WERI-Rb-1 (cell line): Measurements from ENCODE around the gene AQP3.
"Not testable (repeated sequence)": the region's sequence is repeated elsewhere in the genome, so short reads cannot be mapped to it uniquely, and the experiment has no call there.

Source experiments
- DNase-seq: peaks from one replicate; pipeline ENCODE4 v3.0.0-alpha.2; 2020
- H3K27ac ChIP-seq: fragments of 250-450 bp; sonication (Bioruptor Pico); 2 replicates; pipeline ENCODE4 v1.5.1; 2020; ENCODE audit warnings: mild to moderate bottlenecking, moderate library complexity
- H3K27me3 ChIP-seq: fragments of 250-450 bp; sonication (Bioruptor Pico); 2 replicates; pipeline ENCODE4 v1.5.1; 2021; ENCODE audit warnings: mild to moderate bottlenecking, low read depth, moderate library complexity; ENCODE audit not compliant: insufficient read depth, severe bottlenecking
- H3K36me3 ChIP-seq: fragments of 250-450 bp; sonication (Bioruptor Pico); 2 replicates; pipeline ENCODE4 v1.5.1; 2020; ENCODE audit warnings: mild to moderate bottlenecking, moderate library complexity
- H3K4me3 ChIP-seq: 2 replicates; pipeline ENCODE4 v1.5.1; 2011; ENCODE audit warnings: low read depth, mild to moderate bottlenecking, control low read depth, low read length
- H3K9me3 ChIP-seq: fragments of 250-450 bp; sonication (Bioruptor Pico); 2 replicates; pipeline ENCODE4 v1.5.1; 2021; ENCODE audit warnings: mild to moderate bottlenecking, moderate library complexity; ENCODE audit not compliant: severe bottlenecking
- TF ChIP-seq, protein P1 (sequence below): IDR thresholded peaks from 2 replicates; pipeline ENCODE4 v1.5.1; 2011; ENCODE audit warnings: low read depth, mild to moderate bottlenecking, control low read depth, inconsistent platforms, low read length

The AQP3 gene

GRCh38 chr9:33431420-33431819 is 16.0 kb downstream of the AQP3 start:
- DNase-seq: no peak
- H3K4me3 ChIP-seq: no peak overlapping the region
- TF ChIP-seq, protein P1, sequence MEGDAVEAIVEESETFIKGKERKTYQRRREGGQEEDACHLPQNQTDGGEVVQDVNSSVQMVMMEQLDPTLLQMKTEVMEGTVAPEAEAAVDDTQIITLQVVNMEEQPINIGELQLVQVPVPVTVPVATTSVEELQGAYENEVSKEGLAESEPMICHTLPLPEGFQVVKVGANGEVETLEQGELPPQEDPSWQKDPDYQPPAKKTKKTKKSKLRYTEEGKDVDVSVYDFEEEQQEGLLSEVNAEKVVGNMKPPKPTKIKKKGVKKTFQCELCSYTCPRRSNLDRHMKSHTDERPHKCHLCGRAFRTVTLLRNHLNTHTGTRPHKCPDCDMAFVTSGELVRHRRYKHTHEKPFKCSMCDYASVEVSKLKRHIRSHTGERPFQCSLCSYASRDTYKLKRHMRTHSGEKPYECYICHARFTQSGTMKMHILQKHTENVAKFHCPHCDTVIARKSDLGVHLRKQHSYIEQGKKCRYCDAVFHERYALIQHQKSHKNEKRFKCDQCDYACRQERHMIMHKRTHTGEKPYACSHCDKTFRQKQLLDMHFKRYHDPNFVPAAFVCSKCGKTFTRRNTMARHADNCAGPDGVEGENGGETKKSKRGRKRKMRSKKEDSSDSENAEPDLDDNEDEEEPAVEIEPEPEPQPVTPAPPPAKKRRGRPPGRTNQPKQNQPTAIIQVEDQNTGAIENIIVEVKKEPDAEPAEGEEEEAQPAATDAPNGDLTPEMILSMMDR: no peak
- H3K36me3 ChIP-seq: no peaks in the 10 kb centered on the region
- H3K27me3 ChIP-seq: no peaks in the 10 kb centered on the region
- H3K9me3 ChIP-seq: no peaks in the 10 kb centered on the region
- peak overlapping the region; percentile 42 for H3K27ac ChIP-seq

- Histone ChIP-seq H3K27me3 (no peaks in the 10 kb centered on the region), H3K36me3 (no peaks in the 10 kb centered on the region), H3K4me3 (no peak overlapping the region), H3K27ac (peak overlapping the region; percentile 42), H3K9me3 (no peaks in the 10 kb centered on the region)
- TF ChIP-seq, protein P1: no peak
- DNase-seq: peak; percentile 42
Measured at GRCh38 chr9:33430942-33431341, 16.5 kb downstream of the AQP3 start.

GRCh38 chr9:33429256-33429985 is 18.0 kb downstream of the AQP3 start:
- TF ChIP-seq, protein P1: no peak
- Histone ChIP-seq H3K36me3 (no peaks in the 10 kb centered on the region), H3K4me3 (no peak overlapping the region), H3K27ac (no peak overlapping the region), H3K27me3 (no peaks in the 10 kb centered on the region), H3K9me3 (no peaks in the 10 kb centered on the region)
- no peak for DNase-seq

- DNase-seq: no peak
- Histone ChIP-seq H3K9me3 (no peaks in the 10 kb centered on the region), H3K27me3 (no peaks in the 10 kb centered on the region), H3K27ac (no peak overlapping the region), H3K4me3 (no peak overlapping the region), H3K36me3 (no peaks in the 10 kb centered on the region)
- TF ChIP-seq, protein P1: no peak
Measured at GRCh38 chr9:33426843-33427293, 20.5 kb downstream of the AQP3 start.

DNA sequence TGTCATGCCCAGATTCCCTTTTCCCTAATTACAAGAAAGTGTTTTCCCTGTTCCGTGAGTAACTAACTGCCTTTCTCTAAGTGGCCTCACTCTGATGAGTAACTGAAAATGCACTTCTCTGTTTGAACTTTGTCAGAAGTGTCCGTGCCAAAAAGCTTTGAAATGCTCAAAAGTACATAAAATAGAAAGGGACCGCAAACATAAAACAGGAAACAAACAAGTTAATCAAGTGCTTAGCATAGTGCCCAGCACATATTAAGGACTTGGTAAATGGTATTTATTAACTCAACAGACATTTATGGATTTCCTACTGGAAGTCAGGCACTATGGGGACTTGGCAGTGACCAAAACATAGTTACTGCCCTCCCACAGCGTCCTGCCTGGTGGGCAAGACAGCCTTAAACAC is 22.3 kb downstream of the AQP3 start:
- Histone ChIP-seq H3K27ac (no peak overlapping the region; the same call in 1 of the 2 replicates), H3K36me3 (no peaks in the 10 kb centered on the region), H3K27me3 (no peaks in the 10 kb centered on the region), H3K9me3 (no peaks in the 10 kb centered on the region), H3K4me3 (no peak overlapping the region)
- TF ChIP-seq, protein P1: no peak
- no peak for DNase-seq

DNA sequence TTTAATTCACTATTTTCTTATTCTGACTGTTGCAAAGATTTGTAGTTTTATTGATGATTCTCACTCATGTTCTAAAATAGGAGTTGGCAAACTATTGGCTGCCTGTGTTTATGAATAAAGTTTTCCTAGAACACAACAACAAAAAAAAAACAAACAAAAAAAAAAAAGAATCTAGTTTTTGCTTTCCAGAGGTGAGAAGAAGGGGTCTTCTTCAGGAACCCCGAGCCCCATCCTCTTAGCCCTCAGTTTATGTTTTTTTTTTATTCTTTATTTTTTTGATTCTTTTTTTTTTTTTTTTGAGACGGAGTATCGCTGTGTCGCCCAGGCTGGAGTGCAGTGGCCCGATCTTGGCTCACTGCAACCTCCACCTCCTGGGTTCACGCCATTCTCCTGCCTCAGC is 22.9 kb downstream of the AQP3 start:
- not testable (repeated sequence) for H3K4me3 ChIP-seq, H3K27ac ChIP-seq, H3K9me3 ChIP-seq, H3K27me3 ChIP-seq, DNase-seq, H3K36me3 ChIP-seq

GRCh38 chr9:33424043-33424442 is 23.4 kb downstream of the AQP3 start:
- DNase-seq: peak; percentile 52
- not testable (repeated sequence) for H3K27me3 ChIP-seq, H3K27ac ChIP-seq, H3K4me3 ChIP-seq, H3K36me3 ChIP-seq, H3K9me3 ChIP-seq
